EL (cell line): ENCODE data around the gene CRYGD.

Experiments used
- DNase-seq: peaks from one replicate; pipeline ENCODE4 v3.0.0-alpha.2; 2016

Gene CRYGD

GRCh38 chr2:208077276-208077675 is 47.0 kb downstream of the CRYGD start:
- no peak for DNase-seq

GRCh38 chr2:208074610-208075356 is 49.5 kb downstream of the CRYGD start:
- no peak for DNase-seq

- peak; percentile 57 for DNase-seq
Measured at GRCh38 chr2:208072250-208072892, 52.0 kb downstream of the CRYGD start.
